ENCODE measurements around the gene C1orf216. TPM values are rescaled to one million over a fixed set of nuclear protein-coding genes. Genes with fewer than 3 reads are reported as not detected.

Gene C1orf216, protein sequence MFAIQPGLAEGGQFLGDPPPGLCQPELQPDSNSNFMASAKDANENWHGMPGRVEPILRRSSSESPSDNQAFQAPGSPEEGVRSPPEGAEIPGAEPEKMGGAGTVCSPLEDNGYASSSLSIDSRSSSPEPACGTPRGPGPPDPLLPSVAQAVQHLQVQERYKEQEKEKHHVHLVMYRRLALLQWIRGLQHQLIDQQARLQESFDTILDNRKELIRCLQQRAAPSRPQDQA
- total RNA-seq = 10 to 100 TPM in 1 of 5 donors, 1 to 10 TPM in 4; 4.1 to 10.7 (median 7.3) TPM
- 7.9 TPM for total RNA-seq (2013)
- total RNA-seq = 7.8 to 82.3 (median 16.4) reads per million in 29 experiments

DNA sequence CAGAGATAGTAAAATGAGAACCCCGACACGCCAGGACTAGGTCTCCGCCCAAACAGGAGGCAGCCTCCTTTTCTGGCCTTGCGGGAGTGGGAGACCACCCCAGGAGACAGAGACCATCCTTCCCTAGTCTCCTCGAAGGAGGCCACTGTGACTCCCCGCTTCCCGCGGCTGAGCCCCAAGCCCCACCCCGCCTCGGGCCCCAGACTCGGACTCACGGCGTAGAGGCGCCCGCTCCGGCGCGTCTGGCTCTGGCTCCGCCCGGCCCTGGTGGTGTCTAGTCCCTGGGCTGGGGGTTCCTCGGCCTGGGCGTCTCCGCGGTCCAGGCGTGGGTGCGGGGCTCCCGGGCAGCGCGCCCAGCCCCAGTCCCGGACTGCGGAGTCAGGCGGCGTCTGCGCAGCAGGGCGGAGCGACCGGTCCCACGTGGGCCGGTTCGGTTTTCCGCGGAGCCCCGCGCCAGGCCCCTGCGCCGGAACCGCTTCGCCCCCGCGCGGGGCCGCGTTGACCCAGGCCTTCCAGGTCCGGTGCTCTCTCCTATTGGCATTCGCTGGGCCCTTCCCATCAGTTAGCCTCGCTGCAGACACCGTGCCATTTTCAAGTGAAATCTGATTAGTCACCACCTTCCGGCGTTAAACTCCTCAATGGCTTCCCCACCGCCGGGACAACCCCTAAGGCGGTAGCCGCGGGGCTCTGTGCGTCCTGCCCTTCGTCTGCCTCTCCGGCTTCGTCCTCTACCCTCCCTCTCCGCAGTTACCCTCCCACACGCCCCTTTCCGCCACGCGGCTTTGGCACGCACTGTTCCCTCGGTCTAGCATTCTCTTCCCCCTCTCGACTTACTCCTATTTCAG lies at the start of gene C1orf216:
C1orf216 (minus strand) TSS at position 393 of the 845 bp plus-strand sequence. CDS start 2,563 bp downstream, outside the sequence.
- ChIA-PET CTCF (interaction anchor here in 1 of 2 donors (1.0 kb wide), 1 partner anchor 9 kb away, joined by 3 read pairs; no protein-coding TSS in a partner anchor), POLR2A (no interaction called here)
- Mint-ChIP-seq H3K27me3 (no peaks in the 10 kb centered on the region), H3K4me1 (peaks cover 31 to 42% (median 32%) of the 10 kb centered on the region in 3 donors), H3K4me3 (peak within 1 kb of the TSS; percentile 88 to 97 (median 91)), H3K36me3 (peaks cover 5% of the 10 kb centered on the region), H3K9me3 (no peaks in the 10 kb centered on the region), H3K27ac (peak within 1 kb of the TSS; percentile 86 to 89)
- no peaks in the 10 kb centered on the region for H3K27me3 ChIP-seq (replicated peaks in 1 of 2; ENCODE audit: control insufficient read depth in 2 of 2, extremely low read depth in 1 of 2, insufficient read depth in 2 of 2, low read length in 1 of 2)
- peak; percentile 82 to 84 (median 83) for ATAC-seq (replicated peaks in 1 of 4)
- peak; percentile 15 to 80 (median 55) for DNase-seq
- peak within 1 kb of the TSS; percentile 76 to 87 for H3K4me3 ChIP-seq (ENCODE audit: control insufficient read depth in 1 of 2, extremely low read depth in 1 of 2, low read length in 1 of 2)
- H3K4me1 ChIP-seq (ENCODE audit: control insufficient read depth in 1 of 2, extremely low read depth in 1 of 2, insufficient read depth in 2 of 2, low read length in 2 of 2) = peaks cover 3 to 40% of the 10 kb centered on the region in 2 experiments
- no peaks in the 10 kb centered on the region for H3K9me3 ChIP-seq
- WGBS (ENCODE audit: insufficient coverage) = under 1% methylated on average over 74 of the region's 76 CpGs
- H3K36me3 ChIP-seq (ENCODE audit: control insufficient read depth in 2 of 2, extremely low read depth in 1 of 2, insufficient read depth in 1 of 2, low read length in 1 of 2) = no peaks in the 10 kb centered on the region
- peak within 1 kb of the TSS; percentile 62 for H3K27ac ChIP-seq (ENCODE audit: low read length)

DNA sequence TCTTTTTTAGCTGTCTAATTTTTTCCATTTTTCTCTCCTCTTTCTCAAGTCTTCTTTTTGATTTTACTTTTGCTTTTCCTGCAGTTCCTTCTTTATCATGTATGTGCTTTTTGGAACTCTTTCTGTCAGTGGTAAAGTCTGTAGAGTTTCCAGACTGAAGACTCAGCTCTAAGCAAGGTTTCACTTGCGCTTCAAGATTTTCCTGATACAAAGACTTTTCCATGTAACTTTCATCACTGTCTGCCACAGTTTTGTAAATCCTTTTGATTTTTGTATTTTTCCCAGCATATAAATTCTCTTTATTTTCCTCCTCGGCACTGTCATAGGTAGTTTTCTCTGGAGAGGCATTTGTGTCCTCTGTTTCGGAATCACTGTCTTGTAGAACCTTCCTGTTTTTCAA lies 45.6 kb upstream of the C1orf216 start:
- no peak overlapping the region for H3K4me3 ChIP-seq (ENCODE audit: control insufficient read depth in 1 of 2, extremely low read depth in 1 of 2, low read length in 1 of 2)
- H3K36me3 Mint-ChIP-seq = no peaks in the 10 kb centered on the region
- POLR2A ChIA-PET = interaction anchor here in 1 of 2 donors (0.6 kb wide), 1 partner anchor 13 kb away, joined by 3 read pairs; no protein-coding TSS in a partner anchor
- no peak overlapping the region for H3K4me3 Mint-ChIP-seq
- H3K36me3 ChIP-seq (ENCODE audit: control insufficient read depth in 2 of 2, extremely low read depth in 1 of 2, insufficient read depth in 1 of 2, low read length in 1 of 2) = no peaks in the 10 kb centered on the region
- H3K27ac Mint-ChIP-seq = no peak overlapping the region
- H3K9me3 Mint-ChIP-seq = no peaks in the 10 kb centered on the region
- no CpG with 5 or more reads among the region's 3 CpGs for WGBS (ENCODE audit: insufficient coverage)
- H3K27me3 ChIP-seq (replicated peaks in 1 of 2; ENCODE audit: control insufficient read depth in 2 of 2, extremely low read depth in 1 of 2, insufficient read depth in 2 of 2, low read length in 1 of 2) = no peaks in the 10 kb centered on the region
- peaks cover 0 to 15% (median 6%) of the 10 kb centered on the region in 3 donors for H3K4me1 Mint-ChIP-seq
- no peaks in the 10 kb centered on the region for H3K9me3 ChIP-seq
- peaks cover 0 to 11% of the 10 kb centered on the region in 2 experiments for H3K4me1 ChIP-seq (ENCODE audit: control insufficient read depth in 1 of 2, extremely low read depth in 1 of 2, insufficient read depth in 2 of 2, low read length in 2 of 2)
- no peaks in the 10 kb centered on the region for H3K27me3 Mint-ChIP-seq
- no peak for ATAC-seq (replicated peaks in 1 of 4)
- CTCF ChIA-PET = no interaction called here
- no peak overlapping the region for H3K27ac ChIP-seq (ENCODE audit: low read length)
- DNase-seq = no peak

- H3K4me3 ChIP-seq (ENCODE audit: control insufficient read depth in 1 of 2, extremely low read depth in 1 of 2, low read length in 1 of 2) = no peak overlapping the region
- H3K27ac ChIP-seq (ENCODE audit: low read length) = no peak overlapping the region
- no peaks in the 10 kb centered on the region for H3K36me3 ChIP-seq (ENCODE audit: control insufficient read depth in 2 of 2, extremely low read depth in 1 of 2, insufficient read depth in 1 of 2, low read length in 1 of 2)
- H3K4me1 ChIP-seq (ENCODE audit: control insufficient read depth in 1 of 2, extremely low read depth in 1 of 2, insufficient read depth in 2 of 2, low read length in 2 of 2) = no peaks in the 10 kb centered on the region
- Mint-ChIP-seq H3K27ac (no peak overlapping the region), H3K9me3 (no peaks in the 10 kb centered on the region), H3K4me3 (no peak overlapping the region), H3K4me1 (peaks cover 0 to 9% (median 4%) of the 10 kb centered on the region in 3 donors), H3K36me3 (no peaks in the 10 kb centered on the region), H3K27me3 (no peaks in the 10 kb centered on the region)
- POLR2A ChIA-PET = interaction anchor here in 1 of 2 donors (0.5 kb wide), 1 partner anchor 142 kb away, joined by 3 read pairs; no protein-coding TSS in a partner anchor
- CTCF ChIA-PET = no interaction called here
- H3K9me3 ChIP-seq = no peaks in the 10 kb centered on the region
- no peak for ATAC-seq (replicated peaks in 1 of 4)
- no peaks in the 10 kb centered on the region for H3K27me3 ChIP-seq (replicated peaks in 1 of 2; ENCODE audit: control insufficient read depth in 2 of 2, extremely low read depth in 1 of 2, insufficient read depth in 2 of 2, low read length in 1 of 2)
- DNase-seq = no peak
Observed at GRCh38 chr1:35763201-35763600, 44.5 kb upstream of the C1orf216 start.

- POLR2A ChIA-PET = no interaction called here
- no peaks in the 10 kb centered on the region for H3K27me3 Mint-ChIP-seq
Observed at GRCh38 chr1:35762141-35762540, 43.5 kb upstream of the C1orf216 start.

GRCh38 chr1:35756064-35756463 lies 37.4 kb upstream of the C1orf216 start:
- no CpG with 5 or more reads among the region's 1 CpG for WGBS (ENCODE audit: insufficient coverage)
- Histone ChIP-seq H3K4me3 (ENCODE audit: control insufficient read depth in 1 of 2, extremely low read depth in 1 of 2, low read length in 1 of 2) (no peak overlapping the region), H3K27ac (ENCODE audit: low read length) (no peak overlapping the region), H3K9me3 (no peaks in the 10 kb centered on the region), H3K36me3 (ENCODE audit: control insufficient read depth in 2 of 2, extremely low read depth in 1 of 2, insufficient read depth in 1 of 2, low read length in 1 of 2) (no peaks in the 10 kb centered on the region), H3K27me3 (replicated peaks in 1 of 2; ENCODE audit: control insufficient read depth in 2 of 2, extremely low read depth in 1 of 2, insufficient read depth in 2 of 2, low read length in 1 of 2) (no peaks in the 10 kb centered on the region), H3K4me1 (ENCODE audit: control insufficient read depth in 1 of 2, extremely low read depth in 1 of 2, insufficient read depth in 2 of 2, low read length in 2 of 2) (no peaks in the 10 kb centered on the region)
- CTCF ChIA-PET = interaction anchor here in 1 of 2 donors (1.0 kb wide), 1 partner anchor 42 kb away, joined by 4 read pairs; no protein-coding TSS in a partner anchor
- DNase-seq (no peak), ATAC-seq (replicated peaks in 1 of 4) (no peak)
- Mint-ChIP-seq H3K36me3 (no peaks in the 10 kb centered on the region), H3K27ac (no peak overlapping the region), H3K4me1 (no peaks in the 10 kb centered on the region), H3K27me3 (no peaks in the 10 kb centered on the region), H3K9me3 (no peaks in the 10 kb centered on the region), H3K4me3 (no peak overlapping the region)
- POLR2A ChIA-PET = interaction anchor here in 1 of 2 donors (1.0 kb wide), 1 partner anchor 17 kb away, joined by 4 read pairs; no protein-coding TSS in a partner anchor

More at GRCh38 chr1:35762141-35762540, 43.5 kb upstream of the C1orf216 start:
- ATAC-seq (replicated peaks in 1 of 4) (no peak), DNase-seq (no peak)
- Mint-ChIP-seq H3K4me1 (peaks cover 0 to 9% (median 4%) of the 10 kb centered on the region in 3 donors), H3K36me3 (no peaks in the 10 kb centered on the region), H3K27ac (peak overlapping the region in 1 of 2 donors; percentile 25), H3K9me3 (no peaks in the 10 kb centered on the region), H3K4me3 (no peak overlapping the region)
- Histone ChIP-seq H3K27me3 (replicated peaks in 1 of 2; ENCODE audit: control insufficient read depth in 2 of 2, extremely low read depth in 1 of 2, insufficient read depth in 2 of 2, low read length in 1 of 2) (no peaks in the 10 kb centered on the region), H3K9me3 (no peaks in the 10 kb centered on the region), H3K36me3 (ENCODE audit: control insufficient read depth in 2 of 2, extremely low read depth in 1 of 2, insufficient read depth in 1 of 2, low read length in 1 of 2) (no peaks in the 10 kb centered on the region), H3K27ac (ENCODE audit: low read length) (no peak overlapping the region), H3K4me1 (ENCODE audit: control insufficient read depth in 1 of 2, extremely low read depth in 1 of 2, insufficient read depth in 2 of 2, low read length in 2 of 2) (no peaks in the 10 kb centered on the region), H3K4me3 (ENCODE audit: control insufficient read depth in 1 of 2, extremely low read depth in 1 of 2, low read length in 1 of 2) (no peak overlapping the region)
- CTCF ChIA-PET = no interaction called here
- no CpG with 5 or more reads among the region's 2 CpGs for WGBS (ENCODE audit: insufficient coverage)

DNA sequence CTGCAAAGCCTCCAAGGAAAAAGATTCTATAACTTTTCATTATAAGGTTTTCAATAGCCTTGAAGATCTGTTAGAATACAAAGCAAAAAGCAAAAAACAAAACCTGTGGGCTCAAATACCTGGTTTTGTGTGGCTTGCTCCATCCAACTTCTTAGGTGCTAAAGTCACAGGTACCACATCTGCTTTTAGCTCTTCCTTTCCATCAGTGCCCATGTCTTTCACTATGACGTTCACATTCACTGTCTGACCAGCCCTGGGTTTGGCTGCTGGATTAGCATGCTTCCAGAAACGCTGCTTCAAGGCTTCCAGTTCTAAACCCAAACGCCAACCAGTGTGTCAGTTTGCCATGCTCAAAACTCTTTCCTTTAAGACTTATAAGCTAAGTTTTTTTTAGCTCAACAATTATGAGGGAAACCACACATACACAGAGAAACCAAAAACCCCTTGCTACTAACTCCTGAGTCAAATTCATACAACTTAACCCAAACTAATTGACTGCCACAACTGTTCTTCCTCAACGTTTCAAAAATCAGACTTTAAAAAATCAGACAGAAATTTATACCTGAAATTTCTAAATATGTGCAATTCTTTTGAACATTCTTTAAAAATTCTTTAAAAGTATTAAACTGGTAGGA lies 35.1 kb upstream of the C1orf216 start:
- Mint-ChIP-seq H3K9me3 (no peaks in the 10 kb centered on the region), H3K4me1 (no peaks in the 10 kb centered on the region), H3K4me3 (no peak overlapping the region), H3K27ac (no peak overlapping the region), H3K36me3 (no peaks in the 10 kb centered on the region), H3K27me3 (no peaks in the 10 kb centered on the region)
- POLR2A ChIA-PET = no interaction called here
- Histone ChIP-seq H3K36me3 (ENCODE audit: control insufficient read depth in 2 of 2, extremely low read depth in 1 of 2, insufficient read depth in 1 of 2, low read length in 1 of 2) (no peaks in the 10 kb centered on the region), H3K4me3 (ENCODE audit: control insufficient read depth in 1 of 2, extremely low read depth in 1 of 2, low read length in 1 of 2) (no peak overlapping the region), H3K27ac (ENCODE audit: low read length) (no peak overlapping the region), H3K4me1 (ENCODE audit: control insufficient read depth in 1 of 2, extremely low read depth in 1 of 2, insufficient read depth in 2 of 2, low read length in 2 of 2) (no peaks in the 10 kb centered on the region), H3K9me3 (no peaks in the 10 kb centered on the region), H3K27me3 (replicated peaks in 1 of 2; ENCODE audit: control insufficient read depth in 2 of 2, extremely low read depth in 1 of 2, insufficient read depth in 2 of 2, low read length in 1 of 2) (no peaks in the 10 kb centered on the region)
- CTCF ChIA-PET = interaction anchor here in 1 of 2 donors (0.6 kb wide), 1 partner anchor 301 kb away, joined by 5 read pairs; no protein-coding TSS in a partner anchor
- ATAC-seq (replicated peaks in 1 of 4) = no peak
- DNase-seq = no peak
- 92% methylated on average over 3 of the region's 4 CpGs for WGBS (ENCODE audit: insufficient coverage)

Data from T-cell (primary cell).